MCF 10A (cell line): ENCODE results near the gene COPG2. TPM values are rescaled to one million over a fixed set of nuclear protein-coding genes. Genes with fewer than 3 reads are reported as not detected.

Experiments used
- BruUV-seq: library from RNA; stranded (reverse); fragments of 400-500 nt; replicated peaks from 2 replicates; lab custom pipeline; 2021; lab: Mats Ljungman, UMichigan
- CTCF ChIA-PET: fragments of 300-600 bp; sonication (Branson Sonifier 250); formaldehyde crosslinking; extraction: SDS; loops from one replicate; lab custom pipeline; 2021; ENCODE audit warnings: antibody characterized with exemption, inconsistent platforms; lab: Yijun Ruan, JAX
- POLR2A ChIA-PET: fragments of 300-600, 350-650 bp; sonication (Branson Sonifier 250); formaldehyde crosslinking; extraction: SDS; loops from one replicate; lab custom pipeline; 2020; ENCODE audit warnings: antibody characterized with exemption, inconsistent platforms; lab: Yijun Ruan, JAX
- DNase-seq: peaks from one replicate; pipeline ENCODE4 v3.0.0-alpha.2; 2018; ENCODE audit not compliant: unreplicated experiment
- H3K27ac Mint-ChIP-seq: one replicate; pipeline ENCODE4 v1.8.0; 2022; ENCODE audit warnings: mild to moderate bottlenecking, low read depth, mixed read lengths; ENCODE audit not compliant: unreplicated experiment
- H3K27me3 Mint-ChIP-seq: one replicate; pipeline ENCODE4 v1.8.0; 2022; ENCODE audit warnings: mixed read lengths; ENCODE audit not compliant: insufficient read depth, unreplicated experiment
- H3K36me3 Mint-ChIP-seq: one replicate; pipeline ENCODE4 v1.8.0; 2022; ENCODE audit warnings: mild to moderate bottlenecking, moderate library complexity, mixed read lengths; ENCODE audit not compliant: insufficient read depth, unreplicated experiment
- H3K4me1 Mint-ChIP-seq: one replicate; pipeline ENCODE4 v1.8.0; 2022; ENCODE audit warnings: mixed read lengths; ENCODE audit not compliant: insufficient read depth, unreplicated experiment
- H3K4me3 Mint-ChIP-seq: one replicate; pipeline ENCODE4 v1.8.0; 2022; ENCODE audit warnings: mild to moderate bottlenecking, moderate library complexity, mixed read lengths; ENCODE audit not compliant: unreplicated experiment
- H3K9me3 Mint-ChIP-seq: one replicate; pipeline ENCODE4 v1.8.0; 2022; ENCODE audit warnings: mixed read lengths; ENCODE audit not compliant: unreplicated experiment
- intact Hi-C: fragments of 100-400 bp; cut with micrococcal nuclease; formaldehyde crosslinking; loops from 2 replicates; pipeline ENCODE4 v1.14.1; 2022
- total RNA-seq: library from RNA; stranded (reverse); gene quantifications from 2 replicates; pipeline ENCODE4 v1.2.3, GENCODE V29; 2022
- TF ChIP-seq, protein P1 (sequence below): fragments of 200-600 bp; IDR thresholded peaks from one replicate; pipeline ENCODE4 v1.8.0; 2022; ENCODE audit warnings: antibody characterized with exemption, mild to moderate bottlenecking; ENCODE audit not compliant: unreplicated experiment

Gene COPG2
- total RNA-seq, 1 experiment from 2014 or later, result 24.7 TPM

DNA sequence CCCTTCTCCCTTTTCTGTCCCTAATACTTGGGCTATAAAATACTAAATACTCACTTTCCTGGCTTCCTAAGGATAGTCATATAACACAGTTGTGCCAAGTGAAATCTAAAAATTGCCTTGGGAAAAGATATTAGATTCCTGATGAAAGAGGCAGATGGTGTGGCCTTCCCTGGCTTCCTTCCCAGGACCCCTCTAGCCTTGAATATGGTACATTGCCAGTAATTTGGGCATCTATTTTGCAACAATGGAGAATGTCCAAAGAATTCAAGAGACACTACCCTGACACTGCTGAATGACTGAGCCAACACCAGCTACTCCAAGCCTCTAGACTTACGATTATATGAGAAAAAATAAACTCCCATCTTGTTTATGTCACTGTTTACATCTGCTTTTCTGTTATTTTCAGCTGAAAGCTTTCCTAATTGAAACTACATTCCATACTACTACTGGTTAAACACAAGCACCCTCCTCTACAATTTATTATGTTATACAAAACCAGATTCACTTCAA is 17.9 kb downstream of the COPG2 start:
- TF ChIP-seq, protein P1, sequence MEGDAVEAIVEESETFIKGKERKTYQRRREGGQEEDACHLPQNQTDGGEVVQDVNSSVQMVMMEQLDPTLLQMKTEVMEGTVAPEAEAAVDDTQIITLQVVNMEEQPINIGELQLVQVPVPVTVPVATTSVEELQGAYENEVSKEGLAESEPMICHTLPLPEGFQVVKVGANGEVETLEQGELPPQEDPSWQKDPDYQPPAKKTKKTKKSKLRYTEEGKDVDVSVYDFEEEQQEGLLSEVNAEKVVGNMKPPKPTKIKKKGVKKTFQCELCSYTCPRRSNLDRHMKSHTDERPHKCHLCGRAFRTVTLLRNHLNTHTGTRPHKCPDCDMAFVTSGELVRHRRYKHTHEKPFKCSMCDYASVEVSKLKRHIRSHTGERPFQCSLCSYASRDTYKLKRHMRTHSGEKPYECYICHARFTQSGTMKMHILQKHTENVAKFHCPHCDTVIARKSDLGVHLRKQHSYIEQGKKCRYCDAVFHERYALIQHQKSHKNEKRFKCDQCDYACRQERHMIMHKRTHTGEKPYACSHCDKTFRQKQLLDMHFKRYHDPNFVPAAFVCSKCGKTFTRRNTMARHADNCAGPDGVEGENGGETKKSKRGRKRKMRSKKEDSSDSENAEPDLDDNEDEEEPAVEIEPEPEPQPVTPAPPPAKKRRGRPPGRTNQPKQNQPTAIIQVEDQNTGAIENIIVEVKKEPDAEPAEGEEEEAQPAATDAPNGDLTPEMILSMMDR, result no peak
- Mint-ChIP-seq H3K9me3 (no peaks in the 10 kb centered on the region), H3K4me1 (no peaks in the 10 kb centered on the region), H3K27ac (no peak overlapping the region), H3K36me3 (peaks cover 10% of the 10 kb centered on the region), H3K4me3 (no peak overlapping the region), H3K27me3 (no peaks in the 10 kb centered on the region)
- BruUV-seq, result no TSS peak
- POLR2A ChIA-PET, result no interaction called here
- no peak for DNase-seq
- intact Hi-C loops, result no loop called here
- CTCF ChIA-PET, result no interaction called here

DNA sequence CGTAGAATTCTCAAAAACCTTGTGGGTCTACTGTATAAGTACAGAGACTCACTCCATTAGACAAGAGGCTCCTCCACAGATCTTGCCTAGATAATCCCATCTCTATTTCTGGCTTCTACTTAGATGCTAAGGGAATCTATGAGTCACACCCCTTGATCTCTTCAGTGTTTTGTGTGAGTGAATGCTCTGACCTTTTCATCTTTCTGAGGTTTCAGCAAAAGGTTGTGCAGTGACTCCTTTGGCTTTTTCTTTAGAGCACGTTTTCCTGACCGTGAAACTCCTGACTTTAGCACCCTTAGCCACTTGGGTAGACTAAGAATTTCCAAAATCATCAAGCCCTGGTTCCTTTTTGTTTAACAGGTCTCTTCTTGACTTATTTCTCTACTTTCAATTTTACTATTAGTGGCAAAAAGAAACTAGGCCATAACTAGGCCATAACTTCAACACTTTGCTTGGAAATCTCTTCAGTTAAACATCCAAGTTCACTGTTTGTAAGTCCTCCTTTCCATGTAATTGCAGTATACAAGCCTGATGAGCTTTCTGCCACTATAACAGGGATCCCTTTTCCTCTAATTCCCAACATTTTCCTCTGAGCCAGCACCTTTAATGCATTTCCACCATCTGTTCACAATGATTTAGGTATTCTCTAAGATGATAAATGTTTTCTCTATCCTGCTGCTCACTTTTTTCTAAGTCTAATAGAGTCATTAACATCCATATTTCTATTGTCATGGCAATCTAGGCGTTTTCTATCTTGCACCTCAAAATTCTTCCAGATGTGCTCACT is 19.4 kb downstream of the COPG2 start:
- Mint-ChIP-seq H3K4me1 (no peaks in the 10 kb centered on the region), H3K4me3 (no peak overlapping the region), H3K27me3 (no peaks in the 10 kb centered on the region), H3K9me3 (no peaks in the 10 kb centered on the region), H3K36me3 (peaks cover 20% of the 10 kb centered on the region), H3K27ac (no peak overlapping the region)
- POLR2A ChIA-PET, result interaction anchor here (0.6 kb wide), 1 partner anchor 75 kb away, joined by 3 read pairs; no protein-coding TSS in a partner anchor
- TF ChIP-seq, protein P1, result no peak
- BruUV-seq, result no TSS peak
- no peak for DNase-seq
- intact Hi-C loops, result no loop called here
- CTCF ChIA-PET, result interaction anchor here (0.9 kb wide), 1 partner anchor 42 kb away, joined by 6 read pairs; no protein-coding TSS in a partner anchor

DNA sequence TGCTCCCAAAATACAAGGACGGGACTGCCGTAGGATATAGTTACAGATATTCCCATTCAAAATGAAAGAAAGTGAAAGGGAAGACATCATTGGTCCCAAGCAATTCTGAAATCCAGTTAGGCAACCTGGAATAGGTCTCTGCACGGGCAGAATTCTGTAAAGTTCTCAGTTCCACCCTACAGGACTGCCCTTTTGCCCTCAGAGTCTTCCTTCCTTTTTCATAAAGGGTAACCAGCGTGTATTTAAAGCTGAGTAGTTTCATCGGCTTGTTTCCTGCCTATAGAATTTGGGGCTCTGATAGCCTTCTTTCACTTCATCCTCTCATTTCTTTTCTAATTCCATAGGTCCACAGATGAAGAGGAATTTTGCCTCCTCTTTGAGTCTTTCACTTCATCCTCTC is 20.0 kb downstream of the COPG2 start:
- H3K4me1 Mint-ChIP-seq, result no peaks in the 10 kb centered on the region
- TF ChIP-seq, protein P1, result no peak
- intact Hi-C loops, result no loop called here
- no peak for DNase-seq
- no TSS peak for BruUV-seq
- peaks cover 20% of the 10 kb centered on the region for H3K36me3 Mint-ChIP-seq
- POLR2A ChIA-PET, result no interaction called here
- H3K27ac Mint-ChIP-seq, result no peak overlapping the region
- no peaks in the 10 kb centered on the region for H3K27me3 Mint-ChIP-seq
- H3K4me3 Mint-ChIP-seq, result no peak overlapping the region
- no peaks in the 10 kb centered on the region for H3K9me3 Mint-ChIP-seq
- CTCF ChIA-PET, result no interaction called here

DNA sequence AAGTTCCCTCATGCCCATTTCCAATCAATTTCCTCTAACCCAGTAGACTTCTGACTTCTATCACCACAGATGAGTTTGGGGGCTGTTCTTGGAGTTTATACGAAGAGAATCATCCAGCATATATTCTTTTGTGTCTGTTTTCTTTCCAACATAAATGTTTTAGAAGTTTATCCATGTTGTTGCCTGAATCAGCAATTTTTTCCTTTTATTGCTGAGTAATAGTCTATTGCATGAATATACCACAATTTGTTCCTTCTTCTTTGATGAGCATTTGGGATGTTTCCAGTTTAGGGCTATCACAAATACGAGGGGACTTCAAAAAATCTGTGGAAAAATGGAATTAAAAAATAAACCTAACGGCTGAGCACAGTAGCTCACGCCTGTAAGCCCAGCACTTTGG is 26.2 kb downstream of the COPG2 start:
- ChIA-PET CTCF (interaction anchor here (0.7 kb wide), 1 partner anchor 209 kb away, joined by 5 read pairs; no protein-coding TSS in a partner anchor), POLR2A (interaction anchor here (0.7 to 0.9 kb wide), 3 partner anchors 20 to 277 kb away, joined by 3 to 4 read pairs (median 3); partner anchors contain the start of gene COPG2)
- Mint-ChIP-seq H3K36me3 (peaks cover 15% of the 10 kb centered on the region), H3K27ac (no peak overlapping the region), H3K4me3 (no peak overlapping the region), H3K4me1 (no peaks in the 10 kb centered on the region), H3K9me3 (peaks cover 3% of the 10 kb centered on the region), H3K27me3 (no peaks in the 10 kb centered on the region)
- intact Hi-C loops, result no loop called here
- TF ChIP-seq, protein P1, result no peak
- DNase-seq, result no peak
- BruUV-seq, result no TSS peak
